B cell (primary cell): ENCODE data around the gene ADAMTS17. TPM values are rescaled to one million over a fixed set of nuclear protein-coding genes. Genes with fewer than 3 reads are reported as not detected.

Source experiments
- ATAC-seq: fragments of 200-7000 bp; cut with Tn5 transposase; one replicate; pipeline ENCODE4 v1.10.0; 2021; ENCODE audit warnings: low read depth, mild to moderate bottlenecking, moderate number of reproducible peaks, moderate library complexity
- CTCF ChIA-PET: fragments of 350-600 bp; sonication (Branson Sonifier 250); formaldehyde crosslinking; loops from one replicate; lab custom pipeline; 2021; ENCODE audit warnings: antibody characterized with exemption, inconsistent platforms; lab: Charles Lee
- POLR2A ChIA-PET: fragments of 350-600 bp; sonication (Branson Sonifier 250); formaldehyde crosslinking; loops from one replicate; lab custom pipeline; 2021; ENCODE audit warnings: antibody characterized with exemption; lab: Charles Lee
- DNase-seq: peaks from one replicate; pipeline ENCODE4 v3.0.0; 2013
- H2AFZ ChIP-seq: 2 replicates; pipeline ENCODE4 v1.6.1; 2012; ENCODE audit warnings: mild to moderate bottlenecking, low read depth, low read length; ENCODE audit not compliant: insufficient read depth, poor library complexity, severe bottlenecking
- H3K27ac ChIP-seq, 2 donors: 1 replicate in 1 of 2; 2 replicates in 1 of 2; pipeline ENCODE4 v1.5.1; 2012 to 2013; ENCODE audit warnings: low read length in 2 of 2, mild to moderate bottlenecking in 2 of 2, moderate library complexity in 1 of 2
- H3K27me3 ChIP-seq, 4 experiments: fragments of 200-600 bp in 1 of 4; sonication (generic) in 1 of 4; replicated peaks in 1 of 4; 1 replicate in 2 of 4; 2 replicates in 2 of 4; pipeline versions ENCODE4 v1.6.1 to v1.7.0; 2013 to 2016; ENCODE audit warnings: low read length in 3 of 4, mild to moderate bottlenecking in 2 of 4, mixed read lengths in 1 of 4, moderate library complexity in 1 of 4; ENCODE audit not compliant: insufficient read depth in 4 of 4, control insufficient read depth in 3 of 4; ENCODE audit errors: control extremely low read depth in 1 of 4
- H3K36me3 ChIP-seq, 2 experiments: replicated peaks in 1 of 2; 1 replicate in 1 of 2; 2 replicates in 1 of 2; pipeline versions ENCODE4 v1.6.1 to v1.7.1; 2013; ENCODE audit warnings: low read length in 1 of 2; ENCODE audit not compliant: insufficient read depth in 2 of 2, control insufficient read depth in 1 of 2; ENCODE audit errors: control extremely low read depth in 1 of 2, extremely low read depth in 1 of 2
- H3K4me1 ChIP-seq, 2 donors: fragments of 200-600 bp in 1 of 2; sonication (generic) in 1 of 2; 1 replicate in 1 of 2; 2 replicates in 1 of 2; pipeline versions ENCODE4 v1.5.1 to v1.6.1; 2013 to 2017; ENCODE audit warnings: low read length in 2 of 2; ENCODE audit not compliant: control insufficient read depth in 2 of 2, insufficient read depth in 2 of 2
- H3K4me2 ChIP-seq: replicated peaks from 2 replicates; pipeline ENCODE3; 2012; ENCODE audit warnings: mild to moderate bottlenecking, low read depth, low read length; ENCODE audit not compliant: poor library complexity, severe bottlenecking
- H3K4me3 ChIP-seq, 5 experiments: fragments of 200-600 bp in 1 of 5; sonication (generic) in 1 of 5; 1 replicate in 3 of 5; 2 replicates in 2 of 5; pipeline versions ENCODE4 v1.5.1 to v1.7.0; 2011 to 2016; ENCODE audit warnings: low read length in 4 of 5, mild to moderate bottlenecking in 4 of 5, low read depth in 2 of 5, control low read depth in 1 of 5, moderate library complexity in 1 of 5; ENCODE audit not compliant: insufficient read depth in 1 of 5; ENCODE audit errors: control extremely low read depth in 1 of 5, extremely low read depth in 1 of 5
- H3K79me2 ChIP-seq: fragments of 200-600 bp; sonication (generic); one replicate; pipeline ENCODE4 v1.6.0; 2016; ENCODE audit warnings: low read length; ENCODE audit not compliant: control insufficient read depth, insufficient read depth
- H3K9ac ChIP-seq: fragments of 200-600 bp; sonication (generic); 2 replicates; pipeline ENCODE4 v1.6.1; 2017; ENCODE audit warnings: mild to moderate bottlenecking, low read length, moderate library complexity
- H3K9me3 ChIP-seq, 3 donors: one replicate each; pipeline versions ENCODE4 v1.6.1 to v1.7.1; 2013; ENCODE audit warnings: low read length in 2 of 3; ENCODE audit not compliant: control insufficient read depth in 2 of 3, insufficient read depth in 1 of 3; ENCODE audit errors: control extremely low read depth in 1 of 3
- H4K20me1 ChIP-seq: 2 replicates; pipeline ENCODE4 v1.6.0; 2012; ENCODE audit warnings: mild to moderate bottlenecking, low read length; ENCODE audit not compliant: insufficient read depth, control insufficient read depth, poor library complexity, severe bottlenecking
- H3K27ac Mint-ChIP-seq: one replicate; pipeline ENCODE4 v1.8.0; 2021; ENCODE audit warnings: mixed read lengths
- H3K27me3 Mint-ChIP-seq: one replicate; pipeline ENCODE4 v1.8.0; 2021; ENCODE audit warnings: mixed read lengths
- H3K4me1 Mint-ChIP-seq: one replicate; pipeline ENCODE4 v1.8.0; 2021; ENCODE audit warnings: mixed read lengths
- H3K4me3 Mint-ChIP-seq: one replicate; pipeline ENCODE4 v1.8.0; 2021; ENCODE audit warnings: mixed read lengths
- H3K9me3 Mint-ChIP-seq: one replicate; pipeline ENCODE4 v1.8.0; 2022; ENCODE audit warnings: mixed read lengths; ENCODE audit not compliant: insufficient read depth
- EZH2 ChIP-seq: IDR thresholded peaks from 2 replicates; pipeline ENCODE4 v1.6.1; 2012; ENCODE audit warnings: borderline replicate concordance, low read depth, mild to moderate bottlenecking, moderate library complexity, low read length; ENCODE audit not compliant: insufficient read depth, poor library complexity, severe bottlenecking
- WGBS: methylation state at CpG from one replicate; pipeline ENCODE4 v1.1.5; 2013; ENCODE audit warnings: missing lambda C conversion rate; ENCODE audit not compliant: insufficient coverage; 5-methylcytosine and 5-hydroxymethylcytosine counted together
- intact Hi-C: fragments of 100-400 bp; cut with micrococcal nuclease; formaldehyde crosslinking; loops from one replicate; pipeline ENCODE4 v1.10.0; 2022
- polyA plus RNA-seq: library from polyadenylated mRNA; depleted of rRNA; stranded (reverse); fragments of >200 nt; gene quantifications from 2 replicates; pipeline ENCODE4 v1.2.3, GENCODE V29; 2012
- total RNA-seq, 2 donors: library from RNA; stranded (reverse); fragments of 120-200 nt in 1 of 2; gene quantifications; 1 replicate in 1 of 2; 2 replicates in 1 of 2; pipeline versions ENCODE4 v1.2.3 to v1.2.4, GENCODE V29; 2013 to 2022
- TF ChIP-seq, protein P1 (sequence below): fragments of 200-600 bp; IDR thresholded peaks from one replicate; pipeline ENCODE4 v1.8.0; 2022; ENCODE audit warnings: antibody characterized with exemption, mild to moderate bottlenecking

The ADAMTS17 gene
- total and polyA plus RNA-seq, 2 donors (not counting 1 experiment from before 2014, with no cell fraction given): 0.10 TPM; not detected in 1

DNA sequence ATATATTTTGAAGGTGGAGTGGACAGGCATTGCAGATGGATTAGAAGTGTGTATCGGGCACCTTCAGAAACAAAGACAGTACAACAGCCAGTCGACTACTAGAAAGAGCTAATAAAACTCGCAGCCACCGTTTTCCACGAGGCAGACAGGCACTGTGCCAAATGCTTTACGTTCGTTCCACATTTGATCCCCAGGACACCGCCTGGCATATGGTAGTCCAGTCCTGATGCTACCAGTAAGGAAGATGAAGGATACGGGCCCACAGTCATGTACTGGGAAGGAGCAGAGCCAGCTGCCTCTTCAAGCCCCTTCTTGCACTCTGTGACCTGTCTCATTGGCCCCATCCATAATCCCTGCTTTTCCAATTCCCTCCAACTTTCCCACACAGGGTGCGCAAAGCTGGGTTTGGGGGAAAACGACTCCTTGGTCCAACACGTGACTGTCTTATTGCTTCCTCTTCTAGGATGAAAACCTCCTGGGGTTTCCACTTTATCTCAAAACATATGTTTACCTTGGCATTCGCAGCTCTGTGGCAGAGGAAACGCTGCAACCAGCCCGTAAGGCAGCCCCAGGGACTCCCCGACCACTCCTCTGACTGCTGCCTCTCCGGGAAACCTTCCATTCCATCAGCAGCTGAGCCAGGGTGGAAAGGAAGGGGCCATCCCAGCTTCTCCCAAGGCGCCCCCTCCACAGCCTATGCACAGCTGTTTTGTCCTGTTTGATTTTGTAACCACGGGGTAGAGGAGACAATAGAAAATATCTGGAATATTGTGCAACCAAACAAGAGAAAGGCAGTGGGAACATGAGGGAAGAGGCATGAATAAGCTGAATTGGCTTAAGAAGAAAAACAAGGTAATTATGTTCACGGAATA is 107.4 kb downstream of the ADAMTS17 start:
- intact Hi-C loops: no loop called here
- Histone ChIP-seq H4K20me1 (no peaks in the 10 kb centered on the region), H3K79me2 (no peaks in the 10 kb centered on the region), H3K36me3 (no peaks in the 10 kb centered on the region), H3K27me3 (no peaks in the 10 kb centered on the region), H3K9ac (no peak overlapping the region), H3K27ac (no peak overlapping the region), H3K4me2 (no peak overlapping the region), H2AFZ (no peak overlapping the region), H3K4me3 (no peak overlapping the region), H3K9me3 (peaks cover 0 to 2% (median 0%) of the 10 kb centered on the region in 3 donors), H3K4me1 (no peaks in the 10 kb centered on the region)
- 76% methylated on average over 12 of the region's 20 CpGs for WGBS
- CTCF ChIA-PET: no interaction called here
- no peak overlapping the region for H3K4me3 Mint-ChIP-seq
- H3K4me1 Mint-ChIP-seq: no peaks in the 10 kb centered on the region
- no peaks in the 10 kb centered on the region for H3K9me3 Mint-ChIP-seq
- H3K27ac Mint-ChIP-seq: no peak overlapping the region
- H3K27me3 Mint-ChIP-seq: peaks cover 15% of the 10 kb centered on the region
- DNase-seq: no peak
- no peak for ATAC-seq
- POLR2A ChIA-PET: no interaction called here
- TF ChIP-seq EZH2: no peak
- TF ChIP-seq, protein P1, sequence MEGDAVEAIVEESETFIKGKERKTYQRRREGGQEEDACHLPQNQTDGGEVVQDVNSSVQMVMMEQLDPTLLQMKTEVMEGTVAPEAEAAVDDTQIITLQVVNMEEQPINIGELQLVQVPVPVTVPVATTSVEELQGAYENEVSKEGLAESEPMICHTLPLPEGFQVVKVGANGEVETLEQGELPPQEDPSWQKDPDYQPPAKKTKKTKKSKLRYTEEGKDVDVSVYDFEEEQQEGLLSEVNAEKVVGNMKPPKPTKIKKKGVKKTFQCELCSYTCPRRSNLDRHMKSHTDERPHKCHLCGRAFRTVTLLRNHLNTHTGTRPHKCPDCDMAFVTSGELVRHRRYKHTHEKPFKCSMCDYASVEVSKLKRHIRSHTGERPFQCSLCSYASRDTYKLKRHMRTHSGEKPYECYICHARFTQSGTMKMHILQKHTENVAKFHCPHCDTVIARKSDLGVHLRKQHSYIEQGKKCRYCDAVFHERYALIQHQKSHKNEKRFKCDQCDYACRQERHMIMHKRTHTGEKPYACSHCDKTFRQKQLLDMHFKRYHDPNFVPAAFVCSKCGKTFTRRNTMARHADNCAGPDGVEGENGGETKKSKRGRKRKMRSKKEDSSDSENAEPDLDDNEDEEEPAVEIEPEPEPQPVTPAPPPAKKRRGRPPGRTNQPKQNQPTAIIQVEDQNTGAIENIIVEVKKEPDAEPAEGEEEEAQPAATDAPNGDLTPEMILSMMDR: no peak

DNA sequence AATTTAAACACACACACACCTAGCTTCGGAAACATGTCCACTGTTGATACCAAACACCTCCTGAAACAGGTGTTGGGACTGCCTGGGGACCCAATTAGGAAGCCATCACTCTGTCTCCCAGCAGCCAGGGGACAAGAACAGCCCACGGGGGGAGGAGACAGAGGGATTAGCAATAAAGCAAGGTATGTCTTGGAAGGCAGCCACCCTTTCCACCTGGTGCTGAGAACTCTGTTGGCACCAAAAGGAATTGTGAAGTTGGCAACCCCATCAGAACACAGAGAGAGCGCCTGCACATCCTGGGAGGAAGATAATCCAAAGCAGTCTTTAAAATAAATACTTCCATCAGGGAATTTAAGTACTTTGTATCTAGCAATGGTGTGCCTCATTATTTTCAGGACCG is 111.0 kb downstream of the ADAMTS17 start:
- H3K27ac ChIP-seq: no peak overlapping the region
- no peaks in the 10 kb centered on the region for H3K36me3 ChIP-seq
- no peak overlapping the region for H3K9ac ChIP-seq
- H3K4me3 ChIP-seq: no peak overlapping the region
- intact Hi-C loops: no loop called here
- no peak for TF ChIP-seq EZH2
- TF ChIP-seq, protein P1: no peak
- no peak overlapping the region for H3K4me2 ChIP-seq
- H3K27me3 ChIP-seq: no peaks in the 10 kb centered on the region
- H4K20me1 ChIP-seq: no peaks in the 10 kb centered on the region
- Mint-ChIP-seq H3K27ac (no peak overlapping the region), H3K4me1 (no peaks in the 10 kb centered on the region), H3K4me3 (no peak overlapping the region), H3K9me3 (no peaks in the 10 kb centered on the region), H3K27me3 (peaks cover 15% of the 10 kb centered on the region)
- DNase-seq (no peak), ATAC-seq (no peak)
- no peak overlapping the region for H2AFZ ChIP-seq
- ChIA-PET POLR2A (no interaction called here), CTCF (no interaction called here)
- peaks cover 0 to 6% (median 0%) of the 10 kb centered on the region in 3 donors for H3K9me3 ChIP-seq
- WGBS: 60% methylated on average over 1 of the region's 4 CpGs
- H3K79me2 ChIP-seq: no peaks in the 10 kb centered on the region
- H3K4me1 ChIP-seq: no peaks in the 10 kb centered on the region
